Stomach (tissue), 9 donors: Measurements from ENCODE around the gene NTM. TPM values are rescaled to one million over a fixed set of nuclear protein-coding genes. Genes with fewer than 3 reads are reported as not detected.
A peak's percentile ranks its signal among the peaks of the same experiment; 100 is the strongest.

Experiments used
- DNase-seq, 2 donors: peaks; one replicate each; pipeline versions ENCODE4 v3.0.0 to v3.0.0-alpha.2; 2013 to 2019
- H3K27ac ChIP-seq, 5 donors: fragments of 200-600 bp in 4 of 5; sonication (generic) in 4 of 5; one replicate each; pipeline ENCODE4 v1.5.1; 2013 to 2019; ENCODE audit warnings: mild to moderate bottlenecking in 1 of 5, moderate library complexity in 1 of 5
- H3K27me3 ChIP-seq, 3 donors: fragments of 200-600 bp; sonication (generic); one replicate each; pipeline ENCODE4 v1.5.1; 2017 to 2019; ENCODE audit warnings: mixed run types in 1 of 3
- H3K36me3 ChIP-seq, 4 donors: fragments of 200-600 bp; sonication (generic); 1 replicate in 3 of 4; 2 replicates in 1 of 4; pipeline ENCODE4 v1.5.1; 2016 to 2019
- H3K4me1 ChIP-seq, 4 donors: fragments of 200-600 bp; sonication (generic); one replicate each; pipeline ENCODE4 v1.5.1; 2016 to 2019
- H3K4me3 ChIP-seq, 4 donors: fragments of 200-600 bp; sonication (generic) in 3 of 4; one replicate each; pipeline ENCODE4 v1.5.1; 2016 to 2019; ENCODE audit warnings: mild to moderate bottlenecking in 1 of 4
- H3K9me3 ChIP-seq, 4 donors: fragments of 200-600 bp; sonication (generic); one replicate each; pipeline ENCODE4 v1.5.1; 2016 to 2019
- EP300 ChIP-seq: sonication (generic); formaldehyde crosslinking; IDR thresholded peaks from one replicate; pipeline ENCODE4 v1.6.1; 2017; ENCODE audit warnings: antibody characterized with exemption
- POLR2A ChIP-seq, 4 donors: fragments of 450-650 bp; IDR thresholded peaks; one replicate each; pipeline ENCODE4 v1.6.1; 2016; ENCODE audit warnings: antibody characterized with exemption in 4 of 4, control low read depth in 2 of 4, mild to moderate bottlenecking in 1 of 4, moderate library complexity in 1 of 4
- POLR2AphosphoS5 ChIP-seq, 3 donors: sonication (generic); formaldehyde crosslinking; IDR thresholded peaks; one replicate each; pipeline ENCODE4 v1.6.1; 2016; ENCODE audit warnings: antibody characterized with exemption in 3 of 3
- WGBS, 5 donors: extraction: QIAGEN DNeasy Blood & Tissue Kit in 3 of 5; methylation state at CpG; one replicate each; pipeline versions ENCODE4 v1.1.5 to v1.1.7; 2013 to 2018; 5-methylcytosine and 5-hydroxymethylcytosine counted together
- intact Hi-C: fragments of 100-400 bp; cut with DNase I; formaldehyde crosslinking; loops from one replicate; pipeline ENCODE4 v1.15.1; 2023; ENCODE audit warnings: low total_unique reads
- polyA plus RNA-seq, 3 donors: library from polyadenylated mRNA; stranded (reverse); fragments of 200-250 nt; gene quantifications; one replicate each; pipeline ENCODE4 v1.2.3, GENCODE V29; 2013
- total RNA-seq, 5 donors: library from RNA; depleted of rRNA; stranded (reverse); fragments of >200 nt; gene quantifications; one replicate each; pipeline versions ENCODE4 v1.1.0 to v1.2.3, GENCODE V29; 2014 to 2016
- TF ChIP-seq, protein P1 (sequence below), 7 experiments: fragments of 450-650 bp in 4 of 7; fragments of 200-600 bp in 3 of 7; sonication (generic) in 3 of 7; IDR thresholded peaks; one replicate each; pipeline ENCODE4 v1.5.1; 2016 to 2019; ENCODE audit warnings: antibody characterized with exemption in 7 of 7, control low read depth in 2 of 7, mild to moderate bottlenecking in 1 of 7
- donor health status: healthy with polysubstance abuse.
- donor health status: Bipolar disorder and iron deficiency.
- donor health status: healthy.

Gene NTM
- total and polyA plus RNA-seq, 8 donors: 0.50 to 8.4 (median 1.3) TPM; not detected in 3

- H3K27ac ChIP-seq: no peak overlapping the region
- no peaks in the 10 kb centered on the region for H3K36me3 ChIP-seq
- H3K9me3 ChIP-seq: no peaks in the 10 kb centered on the region
- H3K27me3 ChIP-seq: peaks cover 0 to 40% (median 0%) of the 10 kb centered on the region in 3 donors
- intact Hi-C loops: no loop called here
- TF ChIP-seq POLR2AphosphoS5 (IDR thresholded peaks at IDR 0.05): no peak
- TF ChIP-seq EP300: no peak
- TF ChIP-seq, protein P1, sequence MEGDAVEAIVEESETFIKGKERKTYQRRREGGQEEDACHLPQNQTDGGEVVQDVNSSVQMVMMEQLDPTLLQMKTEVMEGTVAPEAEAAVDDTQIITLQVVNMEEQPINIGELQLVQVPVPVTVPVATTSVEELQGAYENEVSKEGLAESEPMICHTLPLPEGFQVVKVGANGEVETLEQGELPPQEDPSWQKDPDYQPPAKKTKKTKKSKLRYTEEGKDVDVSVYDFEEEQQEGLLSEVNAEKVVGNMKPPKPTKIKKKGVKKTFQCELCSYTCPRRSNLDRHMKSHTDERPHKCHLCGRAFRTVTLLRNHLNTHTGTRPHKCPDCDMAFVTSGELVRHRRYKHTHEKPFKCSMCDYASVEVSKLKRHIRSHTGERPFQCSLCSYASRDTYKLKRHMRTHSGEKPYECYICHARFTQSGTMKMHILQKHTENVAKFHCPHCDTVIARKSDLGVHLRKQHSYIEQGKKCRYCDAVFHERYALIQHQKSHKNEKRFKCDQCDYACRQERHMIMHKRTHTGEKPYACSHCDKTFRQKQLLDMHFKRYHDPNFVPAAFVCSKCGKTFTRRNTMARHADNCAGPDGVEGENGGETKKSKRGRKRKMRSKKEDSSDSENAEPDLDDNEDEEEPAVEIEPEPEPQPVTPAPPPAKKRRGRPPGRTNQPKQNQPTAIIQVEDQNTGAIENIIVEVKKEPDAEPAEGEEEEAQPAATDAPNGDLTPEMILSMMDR (IDR thresholded peaks at IDR 0.05): no peak
- no peak for TF ChIP-seq POLR2A (IDR thresholded peaks at IDR 0.05)
- WGBS, 5 donors: 35 to 46% (median 39%) methylated on average over 2 of the region's 2 CpGs
- no peaks in the 10 kb centered on the region for H3K4me1 ChIP-seq
- H3K4me3 ChIP-seq: no peak overlapping the region
- DNase-seq: peak in 1 of 2 donors; percentile 36
These were observed 453.4 kb downstream of the NTM start for GRCh38 chr11:131823772-131824171.

GRCh38 chr11:131824771-131825170, 454.4 kb downstream of the NTM start:
- WGBS, 5 donors: 64 to 85% (median 72%) methylated on average over 3 of the region's 3 CpGs
- Histone ChIP-seq H3K27me3 (peaks cover 0 to 30% (median 0%) of the 10 kb centered on the region in 3 donors), H3K9me3 (no peaks in the 10 kb centered on the region), H3K4me1 (no peaks in the 10 kb centered on the region), H3K36me3 (no peaks in the 10 kb centered on the region), H3K4me3 (no peak overlapping the region), H3K27ac (no peak overlapping the region)
- TF ChIP-seq POLR2A (IDR thresholded peaks at IDR 0.05): no peak
- TF ChIP-seq, protein P1 (IDR thresholded peaks at IDR 0.05): no peak
- no peak for TF ChIP-seq EP300
- no peak for TF ChIP-seq POLR2AphosphoS5 (IDR thresholded peaks at IDR 0.05)
- peak in 1 of 2 donors; percentile 10 for DNase-seq
- intact Hi-C loops: no loop called here

GRCh38 chr11:131827430-131827829, 457.0 kb downstream of the NTM start:
- no peak overlapping the region for H3K4me3 ChIP-seq
- 72 to 88% (median 77%) methylated on average over 1 of the region's 1 CpG for WGBS, 5 donors
- no peaks in the 10 kb centered on the region for H3K36me3 ChIP-seq
- TF ChIP-seq POLR2AphosphoS5 (IDR thresholded peaks at IDR 0.05) (no peak), POLR2A (IDR thresholded peaks at IDR 0.05) (no peak), EP300 (no peak)
- TF ChIP-seq, protein P1 (IDR thresholded peaks at IDR 0.05): no peak
- no peaks in the 10 kb centered on the region for H3K9me3 ChIP-seq
- intact Hi-C loops: no loop called here
- no peak overlapping the region for H3K27ac ChIP-seq
- peaks cover 0 to 9% (median 0%) of the 10 kb centered on the region in 3 donors for H3K27me3 ChIP-seq
- no peak for DNase-seq
- no peaks in the 10 kb centered on the region for H3K4me1 ChIP-seq

DNA sequence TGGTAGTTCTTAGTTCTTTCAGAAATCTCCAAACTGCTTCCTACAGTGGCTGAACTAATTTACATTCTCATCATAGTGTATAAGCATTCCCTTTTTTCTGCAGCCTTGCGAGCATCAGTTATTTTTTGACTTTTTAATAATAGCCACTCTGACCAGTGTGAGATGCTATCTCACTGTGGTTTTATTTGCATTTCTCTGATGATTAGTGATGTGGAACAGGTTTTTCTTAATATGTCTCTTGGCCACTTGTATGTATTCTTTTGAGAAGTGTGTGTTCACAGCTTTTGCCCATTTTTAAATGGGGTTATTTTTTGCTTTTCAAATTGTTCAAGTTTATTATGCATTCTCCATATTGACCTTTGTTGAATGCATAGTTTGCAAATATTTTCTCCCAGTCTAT, 459.3 kb downstream of the NTM start:
- no peak overlapping the region for H3K27ac ChIP-seq
- WGBS, 5 donors: 43 to 78% (median 48%) methylated on average over 1 of the region's 1 CpG
- intact Hi-C loops: no loop called here
- TF ChIP-seq POLR2A (IDR thresholded peaks at IDR 0.05): no peak
- H3K4me1 ChIP-seq: no peaks in the 10 kb centered on the region
- no peaks in the 10 kb centered on the region for H3K36me3 ChIP-seq
- H3K4me3 ChIP-seq: no peak overlapping the region
- no peaks in the 10 kb centered on the region for H3K27me3 ChIP-seq
- no peaks in the 10 kb centered on the region for H3K9me3 ChIP-seq
- no peak for DNase-seq

DNA sequence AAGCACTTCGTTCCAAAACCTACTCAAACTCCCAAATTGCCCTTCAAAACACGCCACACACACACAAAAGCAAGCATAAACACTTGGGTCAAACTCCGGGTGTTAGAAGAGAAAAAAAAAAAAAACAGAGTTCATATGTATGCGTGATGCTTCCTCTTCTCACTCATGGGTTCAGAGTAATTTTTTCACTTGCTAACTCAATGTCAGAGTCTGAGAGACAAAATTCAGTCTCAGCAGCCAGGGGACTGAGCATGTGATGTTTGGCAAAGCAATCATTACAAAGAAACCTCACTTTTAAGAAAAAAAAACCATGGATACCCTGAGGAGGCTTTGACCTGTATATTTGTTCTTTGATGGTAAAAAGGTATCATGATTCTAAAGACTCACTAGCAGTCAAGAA, 461.7 kb downstream of the NTM start:
- intact Hi-C loops: no loop called here
- no peaks in the 10 kb centered on the region for H3K9me3 ChIP-seq
- H3K36me3 ChIP-seq: no peaks in the 10 kb centered on the region
- no peak overlapping the region for H3K4me3 ChIP-seq
- no peak for DNase-seq
- TF ChIP-seq EP300 (no peak), POLR2AphosphoS5 (IDR thresholded peaks at IDR 0.05) (no peak), POLR2A (IDR thresholded peaks at IDR 0.05) (no peak)
- TF ChIP-seq, protein P1 (IDR thresholded peaks at IDR 0.05): no peak
- H3K27ac ChIP-seq: no peak overlapping the region
- no peaks in the 10 kb centered on the region for H3K4me1 ChIP-seq
- H3K27me3 ChIP-seq: no peaks in the 10 kb centered on the region
- 45 to 55% (median 50%) methylated on average over 4 of the region's 4 CpGs for WGBS, 5 donors
